Astrocyte (in vitro differentiated cells and primary cell): Measurements from ENCODE around the gene GAD2.

Experiments used
- CTCF ChIP-seq: IDR thresholded peaks from 2 replicates; pipeline ENCODE4 v1.5.1; 2011; ENCODE audit warnings: low read depth, mild to moderate bottlenecking, inconsistent platforms, low read length, moderate library complexity; ENCODE audit not compliant: insufficient read depth
- EZH2 ChIP-seq: IDR thresholded peaks from 2 replicates; pipeline ENCODE4 v1.6.1; 2012; ENCODE audit warnings: mild to moderate bottlenecking, low read length, inconsistent platforms; ENCODE audit not compliant: insufficient read depth

- TF ChIP-seq CTCF, result no peak
- no peak for TF ChIP-seq EZH2
Observed at GRCh38 chr10:26238378-26238777, 21.8 kb downstream of the GAD2 start.
